DMS53 treated with DMSO at 0.1 percent for 48 hours (cell line): ENCODE data around the gene MT1F.
A peak's percentile ranks its signal among the peaks of the same experiment; 100 is the strongest.
"Not testable (repeated sequence)": the region's sequence is repeated elsewhere in the genome, so short reads cannot be mapped to it uniquely, and the experiment has no call there.

Experiments
- DNase-seq: peaks from one replicate; lab custom pipeline; 2025; ENCODE audit not compliant: unreplicated experiment; lab: John Stamatoyannopoulos, UW

MT1F gene

DNA sequence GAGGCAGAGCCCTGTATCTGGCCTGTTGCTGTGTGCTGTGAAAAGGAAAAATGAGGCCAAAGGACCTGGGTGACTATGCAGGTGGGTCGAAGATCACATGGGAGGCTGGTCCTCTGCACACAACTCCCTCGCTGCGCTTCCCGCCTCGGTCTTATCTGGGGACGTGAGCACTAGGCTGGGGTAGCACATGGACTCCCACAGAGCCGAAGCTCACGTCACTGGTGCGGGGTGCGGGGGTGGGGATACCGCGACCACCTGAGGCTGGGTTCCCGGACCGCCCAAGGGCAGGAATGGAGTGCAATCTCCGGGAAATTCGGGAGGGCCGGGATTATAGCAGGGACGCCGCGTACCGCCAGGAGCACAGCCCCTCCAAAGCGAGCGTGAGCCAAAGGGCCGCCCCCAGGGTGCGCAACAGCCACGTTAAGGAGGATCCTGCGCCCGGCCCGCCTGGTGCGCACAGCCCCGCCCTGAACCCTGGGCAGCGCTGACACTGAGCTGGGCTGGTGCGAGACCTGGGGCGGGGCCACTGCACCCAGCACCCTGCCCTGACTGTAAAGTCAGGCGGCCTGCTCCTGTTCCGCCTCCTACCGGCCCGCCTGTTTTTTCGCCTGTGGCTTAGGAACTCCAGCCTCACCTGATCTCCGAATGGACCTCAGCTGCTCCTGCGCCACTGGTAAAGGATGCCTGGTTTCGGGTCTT lies 14.5 kb upstream of the MT1F start:
- peak; percentile 80 for DNase-seq

DNA sequence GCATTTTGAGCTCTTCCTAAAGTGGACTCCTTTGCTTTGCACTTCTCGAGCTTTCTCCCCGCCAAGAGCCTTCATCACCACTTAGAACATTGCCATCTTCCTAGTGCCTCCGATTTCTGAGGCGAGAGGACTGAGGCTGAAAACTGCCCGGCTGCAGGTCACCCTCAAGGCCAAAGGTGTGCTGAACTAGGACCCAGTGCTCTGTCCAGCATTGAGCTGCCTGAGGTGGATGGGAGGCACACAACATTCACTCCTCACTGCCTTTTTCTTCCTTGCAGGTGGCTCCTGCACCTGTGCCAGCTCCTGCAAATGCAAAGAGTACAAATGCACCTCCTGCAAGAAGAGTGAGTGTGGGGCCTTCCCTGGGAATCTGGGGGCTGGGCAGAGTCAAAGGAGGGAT lies 13.9 kb upstream of the MT1F start:
- no peak for DNase-seq

- no peak for DNase-seq
Measured at GRCh38 chr16:56645311-56645710, 12.4 kb upstream of the MT1F start.

- no peak for DNase-seq
Measured at GRCh38 chr16:56645838-56646237, 11.9 kb upstream of the MT1F start.

GRCh38 chr16:56647641-56648431 lies 9.9 kb upstream of the MT1F start:
- DNase-seq = no peak

GRCh38 chr16:56649271-56649670 lies 8.5 kb upstream of the MT1F start:
- no peak for DNase-seq

GRCh38 chr16:56649820-56650219 lies 7.9 kb upstream of the MT1F start:
- DNase-seq = no peak

DNA sequence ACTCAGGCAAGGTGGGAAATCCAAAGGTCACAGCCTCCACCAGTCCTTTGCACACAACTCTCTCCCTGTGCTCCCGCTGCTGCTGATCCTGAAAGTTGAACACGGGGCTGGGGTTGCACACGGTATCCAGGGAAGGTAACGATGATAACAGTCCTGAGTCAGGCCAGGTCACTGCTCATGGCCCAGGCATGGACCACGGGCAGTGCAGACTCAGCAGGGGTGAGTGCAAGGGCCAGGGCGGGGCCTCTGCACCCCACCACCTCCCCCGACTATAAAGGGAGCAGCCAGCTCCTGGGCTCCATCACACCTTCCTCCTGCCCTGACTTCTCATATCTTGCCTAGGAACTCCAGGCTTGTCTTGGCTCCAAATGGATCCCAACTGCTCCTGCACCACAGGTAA lies 6.2 kb upstream of the MT1F start, which contains the start of gene MT1B:
Gene MT1B, plus strand, starts transcription at position 301 of the 400 bp plus-strand sequence. Its CDS starts 68 bp downstream, at position 369.
- no peak for DNase-seq

- no peak for DNase-seq
Measured at GRCh38 chr16:56652600-56652999, 5.2 kb upstream of the MT1F start.

- no peak for DNase-seq
Measured at GRCh38 chr16:56653218-56653617, 4.5 kb upstream of the MT1F start.

DNA sequence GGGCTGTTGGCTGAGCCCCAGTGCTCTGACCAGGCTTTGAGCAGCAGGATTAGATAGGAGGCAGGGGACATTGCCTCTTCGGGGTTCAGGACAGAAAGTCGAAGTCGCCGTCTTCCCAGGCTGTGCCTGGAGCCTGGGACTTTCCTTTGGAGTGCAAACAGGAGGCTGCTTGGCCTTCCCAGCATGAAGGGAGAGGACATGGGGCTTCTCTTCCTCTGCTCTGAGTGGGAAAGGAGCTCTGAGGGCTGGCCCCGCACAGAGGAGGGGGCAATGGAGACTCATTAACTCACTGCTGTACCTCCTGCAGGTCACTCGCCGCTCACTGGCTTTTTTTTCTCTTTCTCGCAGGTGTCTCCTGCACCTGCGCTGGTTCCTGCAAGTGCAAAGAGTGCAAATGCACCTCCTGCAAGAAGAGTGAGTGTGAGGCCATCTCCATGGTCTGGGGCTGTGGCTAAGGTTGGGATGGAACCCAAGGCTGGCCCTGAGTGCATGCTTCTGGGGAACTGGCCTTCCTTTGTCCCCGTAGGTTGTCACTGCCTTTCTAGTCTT lies 642 bp downstream of the MT1F start:
- no peak for DNase-seq

- no peak for DNase-seq
Measured at GRCh38 chr16:56662357-56663354, 4.9 kb downstream of the MT1F start.

DNA sequence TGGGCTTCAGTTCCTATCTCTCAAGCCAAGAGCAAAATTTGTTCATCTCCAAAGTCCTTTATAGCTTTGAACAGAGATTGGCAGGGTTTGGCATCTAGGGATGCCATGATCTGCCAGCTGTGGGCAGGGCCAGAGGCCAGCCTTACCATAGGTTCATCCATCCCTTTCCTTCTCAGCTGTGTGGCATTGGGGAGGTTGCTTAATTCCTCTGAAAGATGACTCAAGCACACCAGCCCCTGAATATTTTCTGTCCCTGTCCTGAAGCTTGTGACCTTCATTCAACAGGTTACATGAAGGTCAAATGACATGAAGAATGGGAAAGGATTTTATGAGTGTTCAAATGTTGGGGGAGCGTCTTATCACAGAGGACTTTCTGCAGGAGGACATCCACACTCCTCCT lies 6.7 kb downstream of the MT1F start:
- no peak for DNase-seq

DNA sequence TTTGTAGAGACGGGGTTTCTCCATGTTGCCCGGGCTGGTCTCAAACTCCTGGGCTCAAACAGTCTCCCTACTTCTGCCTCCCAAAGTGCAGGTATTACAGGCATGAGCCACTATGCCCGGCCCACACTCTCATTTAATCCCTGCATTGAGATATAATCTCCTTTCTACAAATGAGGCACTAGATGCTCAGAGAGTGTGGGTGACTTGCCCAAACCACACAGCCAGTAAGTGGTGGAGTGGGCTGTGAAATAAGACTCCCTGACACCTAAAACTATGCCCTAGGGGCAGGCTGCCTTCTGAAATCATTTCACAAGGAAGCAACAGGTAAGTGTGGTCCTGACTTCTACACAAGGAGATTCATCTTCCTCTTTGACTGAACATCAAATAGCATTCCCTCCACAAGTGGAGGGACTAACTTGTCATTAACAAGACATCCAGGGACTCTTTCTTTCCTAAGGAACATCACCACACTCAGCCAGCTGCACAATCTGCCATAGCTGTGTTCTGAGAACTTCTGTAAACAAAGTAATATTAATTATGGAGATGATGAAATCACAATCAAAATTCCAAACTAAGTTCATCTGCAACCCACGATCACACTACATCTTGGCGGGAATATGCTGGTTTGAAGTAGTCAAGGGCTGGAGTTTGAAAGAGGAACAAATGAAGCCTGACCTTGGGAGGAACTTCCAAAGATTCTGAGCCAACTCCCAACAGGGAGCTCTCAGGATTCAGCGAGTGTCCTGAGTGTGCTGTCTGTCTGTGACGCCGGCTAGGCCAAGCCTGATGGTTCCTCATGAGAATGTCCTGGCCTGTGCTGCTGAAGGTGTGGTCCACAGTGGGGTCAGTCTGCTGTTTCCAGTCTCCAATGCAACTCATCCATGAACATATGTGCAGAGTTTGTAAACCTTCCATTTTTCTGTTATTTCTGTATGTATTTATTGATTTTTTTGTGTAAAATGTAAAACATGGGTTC lies 7.8 kb downstream of the MT1F start:
- DNase-seq = not testable (repeated sequence)

- DNase-seq = peak; percentile 67
Measured at GRCh38 chr16:56667581-56668571, 10.1 kb downstream of the MT1F start, which contains the start of gene MT1G. MT1G (minus strand) TSS chr16:56668065; CDS start chr16:56667993, 72 bp downstream.

GRCh38 chr16:56669005-56669839 lies 11.5 kb downstream of the MT1F start, which contains the start of gene MT1H:
MT1H (plus strand) TSS chr16:56669814; CDS start chr16:56669885, 71 bp downstream.
- DNase-seq = no peak

DNA sequence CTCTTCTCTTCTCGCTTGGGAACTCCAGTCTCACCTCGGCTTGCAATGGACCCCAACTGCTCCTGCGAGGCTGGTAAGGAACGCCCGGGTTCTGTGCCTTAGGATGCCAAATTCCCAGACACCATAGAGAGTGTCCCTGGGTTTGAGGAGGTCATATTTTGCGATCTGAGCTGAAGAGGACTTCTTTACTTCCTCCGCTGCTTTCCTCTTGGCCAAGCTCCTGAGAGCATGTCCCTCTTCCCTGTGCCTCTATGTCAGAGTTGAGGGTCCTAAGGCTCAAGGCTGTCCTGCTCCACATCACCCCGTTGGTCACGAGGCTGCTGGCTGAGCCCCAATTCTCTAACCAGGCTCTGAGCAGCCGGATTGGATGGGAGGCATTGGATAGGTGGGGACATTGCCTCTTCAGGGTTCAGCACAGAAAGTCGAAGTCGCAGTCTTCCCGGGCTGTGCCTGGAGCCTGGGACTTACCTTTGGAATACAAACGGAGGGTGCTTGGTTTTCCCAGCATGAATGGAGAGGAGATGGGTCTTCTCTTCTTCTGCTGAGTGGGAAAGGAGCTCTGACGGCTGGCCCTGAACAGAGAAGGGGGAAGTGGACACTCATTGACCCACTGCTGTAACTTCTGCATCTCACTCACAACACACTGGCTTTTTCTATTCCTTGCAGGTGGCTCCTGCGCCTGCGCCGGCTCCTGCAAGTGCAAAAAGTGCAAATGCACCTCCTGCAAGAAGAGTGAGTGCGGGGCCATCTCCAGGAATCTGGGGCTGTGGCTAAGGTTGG lies 12.3 kb downstream of the MT1F start:
- no peak for DNase-seq
